Esophagus squamous epithelium (tissue), 5 donors: Measurements from ENCODE around the gene SLC51A. TPM values are rescaled to one million over a fixed set of nuclear protein-coding genes. Genes with fewer than 3 reads are reported as not detected.

ENCODE experiments used
- DNase-seq: peaks from one replicate; lab custom pipeline; 2025; lab: John Stamatoyannopoulos, UW
- H3K27ac ChIP-seq, 4 donors: fragments of 200-600 bp; sonication (generic); one replicate each; pipeline ENCODE4 v1.5.1; 2016 to 2019; ENCODE audit warnings: mild to moderate bottlenecking in 1 of 4
- H3K27me3 ChIP-seq, 4 donors: fragments of 200-600 bp; sonication (generic); 1 replicate in 3 of 4; 2 replicates in 1 of 4; pipeline versions ENCODE4 v1.5.1 to v1.6.0; 2017 to 2021; ENCODE audit warnings: antibody characterized with exemption in 1 of 4
- H3K36me3 ChIP-seq, 3 donors: fragments of 200-600 bp; sonication (generic); one replicate each; pipeline ENCODE4 v1.5.1; 2016 to 2019
- H3K4me1 ChIP-seq, 3 donors: fragments of 200-600 bp; sonication (generic); one replicate each; pipeline ENCODE4 v1.5.1; 2017 to 2019
- H3K4me3 ChIP-seq, 4 donors: fragments of 200-600 bp; sonication (generic); 1 replicate in 3 of 4; 2 replicates in 1 of 4; pipeline ENCODE4 v1.5.1; 2016 to 2019; ENCODE audit warnings: mild to moderate bottlenecking in 2 of 4, moderate library complexity in 1 of 4
- H3K9me3 ChIP-seq, 3 donors: fragments of 200-600 bp; sonication (generic); one replicate each; pipeline ENCODE4 v1.5.1; 2016 to 2019
- CTCF ChIP-seq, 6 experiments: fragments of 450-650 bp in 4 of 6; fragments of 200-600 bp in 2 of 6; sonication (generic) in 2 of 6; IDR thresholded peaks; one replicate each; pipeline ENCODE4 v1.5.1; 2016 to 2019; ENCODE audit warnings: antibody characterized with exemption in 6 of 6, mild to moderate bottlenecking in 4 of 6, moderate library complexity in 4 of 6
- POLR2A ChIP-seq, 4 donors: fragments of 450-650 bp; IDR thresholded peaks; one replicate each; pipeline ENCODE4 v1.6.1; 2017; ENCODE audit warnings: antibody characterized with exemption in 4 of 4, mild to moderate bottlenecking in 4 of 4, moderate library complexity in 3 of 4
- WGBS, 2 donors: methylation state at CpG; one replicate each; pipeline ENCODE4 v1.1.5; 2018; 5-methylcytosine and 5-hydroxymethylcytosine counted together
- intact Hi-C: fragments of 100-400 bp; cut with DNase I; formaldehyde crosslinking; loops from one replicate; pipeline ENCODE4 v1.15.0; 2022
- total RNA-seq, 4 donors: library from RNA; depleted of rRNA; stranded (reverse); fragments of >200 nt; gene quantifications; one replicate each; pipeline ENCODE4 v1.1.0, GENCODE V29; 2016
- donor health status: DM: yes; HTN: yes; CAD: no.

The SLC51A gene
- total RNA-seq, 4 donors from 2014 or later: 1.1 TPM; not detected in 3

GRCh38 chr3:196174652-196175051, 41.7 kb upstream of the SLC51A start:
- Histone ChIP-seq H3K4me1 (peaks cover 1 to 8% (median 6%) of the 10 kb centered on the region in 3 donors), H3K9me3 (no peaks in the 10 kb centered on the region), H3K27ac (no peak overlapping the region), H3K4me3 (no peak overlapping the region), H3K36me3 (no peaks in the 10 kb centered on the region), H3K27me3 (no peaks in the 10 kb centered on the region)
- DNase-seq: no peak
- no peak for TF ChIP-seq CTCF (IDR thresholded peaks at IDR 0.05)
- TF ChIP-seq POLR2A (IDR thresholded peaks at IDR 0.05): no peak
- 85 to 92% methylated on average over 1 to 3 of the region's 3 CpGs for whole genome bisulfite sequencing, 2 donors
- intact Hi-C loops: no loop called here

GRCh38 chr3:196175116-196175625, 41.2 kb upstream of the SLC51A start:
- intact Hi-C loops: no loop called here

GRCh38 chr3:196175722-196176121, 40.6 kb upstream of the SLC51A start:
- Histone ChIP-seq H3K36me3 (no peaks in the 10 kb centered on the region), H3K27ac (no peak overlapping the region), H3K27me3 (no peaks in the 10 kb centered on the region), H3K4me1 (peaks cover 3 to 15% (median 11%) of the 10 kb centered on the region in 3 donors), H3K9me3 (no peaks in the 10 kb centered on the region), H3K4me3 (no peak overlapping the region)
- intact Hi-C loops: no loop called here
- DNase-seq: no peak
- no peak for TF ChIP-seq POLR2A (IDR thresholded peaks at IDR 0.05)
- TF ChIP-seq CTCF (IDR thresholded peaks at IDR 0.05): no peak
- WGBS, 2 donors: 78 to 81% methylated on average over 9 of the region's 9 CpGs

More at GRCh38 chr3:196175116-196175625, 41.2 kb upstream of the SLC51A start:
- Histone ChIP-seq H3K9me3 (no peaks in the 10 kb centered on the region), H3K27me3 (no peaks in the 10 kb centered on the region), H3K27ac (no peak overlapping the region), H3K36me3 (no peaks in the 10 kb centered on the region), H3K4me3 (no peak overlapping the region), H3K4me1 (peaks cover 3 to 13% (median 11%) of the 10 kb centered on the region in 3 donors)
- 77 to 83% methylated on average over 12 to 16 of the region's 19 CpGs for WGBS, 2 donors
- TF ChIP-seq POLR2A (IDR thresholded peaks at IDR 0.05): no peak
- TF ChIP-seq CTCF (IDR thresholded peaks at IDR 0.05): no peak
- no peak for DNase-seq

- no peak overlapping the region for H3K27ac ChIP-seq
- TF ChIP-seq CTCF (IDR thresholded peaks at IDR 0.05) (no peak), POLR2A (IDR thresholded peaks at IDR 0.05) (no peak)
- WGBS, 2 donors: 79 to 85% methylated on average over 9 to 10 of the region's 16 CpGs
- no peaks in the 10 kb centered on the region for H3K27me3 ChIP-seq
- intact Hi-C loops: no loop called here
- no peaks in the 10 kb centered on the region for H3K36me3 ChIP-seq
- no peak for DNase-seq
- H3K4me1 ChIP-seq: peaks cover 3 to 21% (median 11%) of the 10 kb centered on the region in 3 donors
- H3K4me3 ChIP-seq: no peak overlapping the region
- H3K9me3 ChIP-seq: no peaks in the 10 kb centered on the region
Measured at GRCh38 chr3:196177567-196177966, 38.8 kb upstream of the SLC51A start.

GRCh38 chr3:196177967-196178366, 38.4 kb upstream of the SLC51A start:
- H3K27ac ChIP-seq: no peak overlapping the region
- no peaks in the 10 kb centered on the region for H3K27me3 ChIP-seq
- peaks cover 3 to 25% (median 11%) of the 10 kb centered on the region in 3 donors for H3K4me1 ChIP-seq
- WGBS, 2 donors: 50 to 57% methylated on average over 4 of the region's 4 CpGs
- intact Hi-C loops: no loop called here
- TF ChIP-seq CTCF (IDR thresholded peaks at IDR 0.05) (no peak), POLR2A (IDR thresholded peaks at IDR 0.05) (no peak)
- H3K4me3 ChIP-seq: no peak overlapping the region
- DNase-seq: no peak
- H3K9me3 ChIP-seq: no peaks in the 10 kb centered on the region
- no peaks in the 10 kb centered on the region for H3K36me3 ChIP-seq
